GM21786 (cell line): ENCODE measurements around the gene CAD.
"Not testable (repeated sequence)": the region's sequence is repeated elsewhere in the genome, so short reads cannot be mapped to it uniquely, and the experiment has no call there.

ENCODE experiments used
- ATAC-seq: cut with Tn5 transposase; IDR thresholded peaks from one replicate; pipeline ENCODE4 v1.9.1; 2021; ENCODE audit not compliant: unreplicated experiment

Gene CAD

DNA sequence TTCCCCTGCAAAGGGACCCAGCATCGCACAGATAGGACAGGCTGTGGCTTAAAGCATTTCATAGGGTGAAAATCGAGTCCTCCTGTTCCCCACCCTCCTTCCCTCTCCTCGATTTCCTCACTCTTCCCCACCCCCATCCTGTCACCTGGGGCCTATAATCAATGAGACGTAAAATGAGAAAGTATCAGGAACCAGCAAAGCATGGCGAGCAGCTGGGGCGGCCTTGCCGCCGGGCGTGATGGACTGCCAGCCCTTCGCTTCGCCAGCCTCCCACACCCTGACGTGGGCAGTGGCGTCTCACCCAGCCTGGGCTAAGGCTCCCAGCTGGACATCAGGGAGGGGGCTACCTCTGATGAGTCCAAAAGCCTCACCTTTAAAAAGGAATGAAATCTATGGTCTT lies 34.6 kb downstream of the CAD start:
- no peak for ATAC-seq

DNA sequence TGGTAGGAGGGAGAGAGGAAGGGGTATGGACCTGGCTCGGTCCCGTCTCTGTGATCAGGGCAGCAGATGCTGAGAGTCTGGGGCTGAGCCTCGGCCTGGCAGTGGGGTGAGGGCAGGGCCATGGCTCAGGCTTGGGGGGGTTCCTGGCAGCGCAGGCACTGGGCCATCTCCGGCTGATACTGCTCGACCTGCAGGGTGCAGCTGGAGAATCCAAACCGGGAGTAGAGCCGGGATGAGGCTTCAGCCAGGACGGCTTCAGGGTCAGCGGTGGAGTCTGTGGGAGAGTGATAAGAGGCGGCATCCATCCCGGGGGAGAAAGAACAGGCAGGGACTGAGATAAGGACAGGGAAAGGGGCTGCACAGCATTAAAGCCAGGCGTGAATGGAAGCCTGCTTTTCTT lies 38.0 kb downstream of the CAD start:
- no peak for ATAC-seq

DNA sequence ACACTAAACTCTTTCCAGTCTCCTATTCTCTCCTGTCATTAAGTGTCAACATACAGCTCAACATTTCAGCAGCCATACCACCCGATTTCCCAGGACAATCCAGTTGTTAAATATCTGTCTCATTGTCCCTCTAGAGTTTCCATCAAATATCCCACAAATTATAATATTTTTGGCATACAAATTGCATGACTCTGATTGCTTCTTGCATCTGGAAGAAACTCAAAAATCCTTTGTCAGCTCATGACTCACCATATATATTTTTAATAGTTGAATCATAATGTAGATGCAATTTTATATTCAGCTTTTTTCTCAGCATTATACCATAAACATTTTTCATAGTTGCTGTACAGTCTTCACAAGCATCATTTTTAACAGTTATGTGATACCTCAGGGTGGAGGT lies 38.5 kb downstream of the CAD start:
- ATAC-seq: no peak

DNA sequence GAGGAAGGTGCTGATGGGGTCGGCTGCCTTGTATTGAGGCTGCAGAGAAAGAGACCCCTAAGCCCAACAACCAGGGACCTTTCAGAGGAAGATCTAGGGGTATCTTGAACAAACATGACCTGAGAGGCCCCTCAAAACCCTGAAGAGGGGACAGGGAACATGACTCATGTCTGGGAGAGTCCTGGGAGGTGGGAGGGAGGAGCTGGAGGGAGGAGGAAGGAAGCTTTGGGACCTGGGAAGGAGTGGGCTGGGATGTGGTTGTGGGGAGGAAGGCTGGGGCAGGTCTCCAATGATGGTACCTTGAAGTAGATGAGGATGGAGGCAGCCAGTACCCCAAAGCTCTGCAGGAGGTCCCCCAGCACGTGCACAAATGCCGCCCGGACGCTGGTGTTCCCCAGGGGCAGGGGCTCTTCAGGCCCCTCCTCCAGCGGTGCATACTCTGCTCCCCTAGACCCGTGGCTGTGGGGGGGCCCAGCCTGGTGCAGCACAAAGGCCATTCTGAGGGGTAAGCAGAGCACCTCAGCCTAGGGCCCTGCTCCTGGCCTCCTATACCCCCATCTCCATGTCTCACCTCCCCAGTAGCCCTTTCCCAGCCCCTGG lies 39.8 kb downstream of the CAD start:
- no peak for ATAC-seq

DNA sequence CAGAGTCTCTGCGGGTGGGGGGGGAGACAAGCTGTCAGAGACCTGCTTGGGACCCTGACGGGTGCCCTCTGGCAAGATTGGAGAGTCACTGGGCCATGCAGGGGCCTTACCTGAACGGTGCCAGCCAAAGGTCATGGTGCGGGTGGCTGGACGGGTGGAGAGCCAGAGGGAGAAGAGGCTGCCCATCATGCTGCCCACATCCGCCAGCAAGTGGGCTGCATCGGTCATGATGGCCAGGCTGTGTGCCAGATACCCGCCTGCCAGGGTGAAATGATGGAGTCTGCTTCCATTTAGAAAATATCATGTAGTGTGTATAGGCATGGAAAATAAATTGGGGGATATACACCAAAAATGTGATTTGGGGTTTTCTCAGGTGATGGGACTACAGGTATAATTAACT lies 40.9 kb downstream of the CAD start:
- ATAC-seq: no peak

DNA sequence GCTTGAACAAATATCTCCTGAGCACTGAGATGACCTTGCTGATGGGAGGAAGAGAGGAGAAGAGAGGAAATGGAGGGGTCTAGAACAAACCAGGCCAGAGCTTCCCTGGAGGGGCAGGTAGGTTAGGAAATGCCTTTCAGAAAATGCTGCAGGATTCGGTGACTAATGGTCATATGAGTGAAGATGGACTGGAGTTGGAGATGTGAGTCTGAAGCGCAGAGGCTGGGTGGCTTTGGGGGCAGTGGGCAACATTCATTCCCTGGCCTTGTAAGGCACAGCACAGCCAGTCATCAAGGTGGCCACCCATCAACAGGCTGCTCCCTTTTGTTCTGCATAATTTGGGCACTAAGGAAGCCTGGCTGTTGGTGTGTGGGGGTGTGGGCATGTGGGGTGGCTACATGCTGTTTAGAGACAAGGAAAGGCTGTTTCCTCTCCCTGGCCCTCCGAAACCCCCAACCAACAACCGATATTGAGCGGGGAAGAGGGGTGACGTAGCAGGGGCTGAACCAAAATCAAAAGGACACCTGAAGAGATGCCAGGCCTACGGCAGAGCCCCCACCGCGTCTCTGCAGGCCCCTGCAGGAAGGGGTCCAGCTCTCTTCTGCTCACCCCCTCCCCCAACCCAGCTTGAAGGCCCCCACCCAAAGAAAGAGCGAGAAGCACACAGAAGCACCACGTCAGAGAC lies 44.2 kb downstream of the CAD start:
- no peak for ATAC-seq

DNA sequence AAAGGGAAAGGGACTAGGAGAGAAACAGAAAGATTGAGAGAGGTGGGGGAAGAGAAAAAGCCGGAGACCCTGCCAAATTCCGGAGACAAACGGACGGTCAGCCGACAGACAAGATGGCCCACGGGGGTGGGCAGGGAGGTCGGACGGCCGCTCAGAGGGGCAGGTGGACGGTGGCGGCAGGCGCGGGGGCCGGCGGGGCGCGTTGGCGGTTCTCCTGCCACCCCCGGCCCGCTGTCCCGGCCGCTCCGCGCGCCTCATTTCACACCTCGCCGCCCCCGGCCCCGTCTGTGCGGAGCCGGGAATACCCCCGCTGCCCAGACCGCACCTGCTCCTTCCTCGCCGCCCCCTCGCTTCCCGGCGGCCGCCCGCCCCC lies 44.7 kb downstream of the CAD start:
- no peak for ATAC-seq

DNA sequence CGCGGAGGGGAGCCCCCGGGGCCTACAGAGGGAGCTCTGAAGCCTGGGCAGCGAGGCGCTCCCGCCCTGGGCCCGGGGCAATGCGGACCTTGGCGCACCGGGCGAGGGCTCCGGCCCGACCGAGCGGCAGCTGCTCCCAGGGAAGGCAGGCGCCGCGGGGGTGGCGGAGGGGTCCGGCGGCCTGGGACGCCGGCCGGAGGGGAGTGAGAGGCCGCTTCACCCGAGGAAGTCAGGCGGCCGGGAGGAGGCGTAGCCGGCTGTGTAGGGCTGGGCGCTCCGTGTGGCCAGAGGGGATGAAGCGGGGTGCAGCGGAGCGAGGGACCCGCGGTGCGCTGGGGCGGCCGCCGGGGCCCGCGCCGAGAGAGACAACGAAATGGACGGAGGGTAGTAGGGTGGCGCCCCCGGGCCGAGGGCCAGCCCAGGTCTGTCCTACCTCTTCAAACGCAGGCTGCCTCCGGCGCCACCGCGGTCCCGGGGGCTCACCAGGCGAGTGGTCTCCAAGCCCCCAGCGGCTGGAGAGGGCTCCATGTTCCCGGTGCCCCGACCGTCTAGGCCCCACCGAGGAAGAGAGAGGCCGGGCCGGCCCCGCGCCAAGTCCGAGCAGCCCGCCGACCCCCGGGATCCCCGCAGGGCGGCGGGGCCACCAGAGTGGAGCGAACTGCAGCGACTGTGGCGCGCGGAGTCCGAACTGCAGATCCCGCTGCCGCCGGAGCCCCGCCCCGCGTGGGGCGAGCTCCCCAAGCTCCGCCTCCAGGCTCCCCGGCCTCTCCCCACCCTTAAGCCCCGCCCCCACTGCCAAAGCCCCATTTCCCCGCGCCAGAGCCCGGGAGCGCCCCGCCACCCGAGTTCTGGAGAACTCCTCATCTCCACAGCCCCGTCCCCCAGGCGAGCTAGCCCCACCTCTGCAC lies 45.5 kb downstream of the CAD start, which contains the start of gene SLC30A3:
SLC30A3 (minus strand) TSS at position 669 of the 908 bp plus-strand sequence; CDS start at position 528, 141 bp downstream.
- ATAC-seq: no peak

DNA sequence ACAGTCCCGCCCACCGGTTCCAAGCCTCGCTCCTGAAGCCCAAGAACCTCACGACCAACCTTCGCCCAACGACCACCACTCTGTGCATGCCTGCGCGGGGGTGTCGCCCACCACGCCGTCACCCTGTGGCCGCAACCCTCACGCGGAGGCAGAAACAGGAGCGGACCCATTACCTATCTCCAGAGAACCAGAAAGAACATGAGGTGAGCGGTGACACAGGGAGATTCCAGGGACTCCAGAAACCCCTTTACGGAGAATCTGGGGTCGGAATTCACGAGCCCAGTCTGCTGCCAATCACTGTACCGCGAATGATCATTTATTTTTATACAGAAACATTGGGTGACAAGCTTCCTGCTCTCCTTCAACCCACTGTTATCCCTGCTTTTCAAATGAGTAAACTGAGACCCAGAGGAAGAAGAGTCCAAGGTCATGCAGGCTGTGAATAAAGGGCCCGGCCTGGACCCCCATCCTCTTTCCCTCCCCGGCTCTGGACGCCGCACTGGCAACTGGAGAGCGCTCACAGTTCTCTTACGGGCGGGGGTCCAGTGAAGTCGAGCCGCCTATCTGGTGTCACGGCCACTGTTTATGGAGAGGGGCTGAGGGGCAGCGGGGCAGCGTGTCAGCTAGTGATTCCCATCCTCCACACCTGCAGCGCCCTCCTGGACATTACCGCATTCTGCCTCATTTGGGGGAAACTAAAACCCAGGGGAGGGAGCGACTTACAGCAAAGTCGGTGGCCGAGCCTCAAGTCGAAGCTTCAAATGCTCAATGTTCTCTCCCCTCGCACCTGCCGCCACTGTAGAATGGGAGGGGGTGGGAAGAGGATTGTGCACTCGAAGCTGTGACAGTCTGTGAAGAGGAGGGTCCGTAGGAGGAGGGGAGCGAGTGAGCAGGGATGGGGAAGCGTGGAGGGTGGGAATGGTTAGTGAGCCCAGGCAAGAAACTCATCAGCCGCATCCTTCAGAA lies 46.4 kb downstream of the CAD start:
- no peak for ATAC-seq

DNA sequence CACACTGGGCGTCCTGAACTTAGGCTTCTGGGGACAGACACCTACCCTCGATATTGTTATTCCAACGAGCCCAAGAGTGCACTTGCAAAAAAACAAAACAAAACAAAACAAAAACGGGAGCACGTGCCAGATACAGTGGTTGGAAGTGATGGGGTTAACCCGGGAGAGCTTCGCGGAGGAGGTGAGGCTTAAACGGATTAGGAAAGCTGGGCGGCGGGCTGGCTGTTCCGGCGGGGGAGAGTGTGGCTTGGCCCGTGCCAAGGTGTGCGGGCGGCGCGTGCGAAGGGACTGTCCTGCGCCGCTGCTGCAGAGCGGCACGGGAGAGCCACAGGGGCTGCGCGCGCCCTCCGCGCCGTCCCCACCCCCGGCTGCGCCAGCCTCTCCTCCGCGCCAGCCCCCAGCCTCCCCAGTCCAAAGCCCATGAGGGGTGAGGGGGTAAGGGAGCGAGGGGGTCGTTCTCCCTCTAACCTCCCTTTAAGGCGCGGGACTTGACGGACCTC lies 47.1 kb downstream of the CAD start:
- no peak for ATAC-seq

DNA sequence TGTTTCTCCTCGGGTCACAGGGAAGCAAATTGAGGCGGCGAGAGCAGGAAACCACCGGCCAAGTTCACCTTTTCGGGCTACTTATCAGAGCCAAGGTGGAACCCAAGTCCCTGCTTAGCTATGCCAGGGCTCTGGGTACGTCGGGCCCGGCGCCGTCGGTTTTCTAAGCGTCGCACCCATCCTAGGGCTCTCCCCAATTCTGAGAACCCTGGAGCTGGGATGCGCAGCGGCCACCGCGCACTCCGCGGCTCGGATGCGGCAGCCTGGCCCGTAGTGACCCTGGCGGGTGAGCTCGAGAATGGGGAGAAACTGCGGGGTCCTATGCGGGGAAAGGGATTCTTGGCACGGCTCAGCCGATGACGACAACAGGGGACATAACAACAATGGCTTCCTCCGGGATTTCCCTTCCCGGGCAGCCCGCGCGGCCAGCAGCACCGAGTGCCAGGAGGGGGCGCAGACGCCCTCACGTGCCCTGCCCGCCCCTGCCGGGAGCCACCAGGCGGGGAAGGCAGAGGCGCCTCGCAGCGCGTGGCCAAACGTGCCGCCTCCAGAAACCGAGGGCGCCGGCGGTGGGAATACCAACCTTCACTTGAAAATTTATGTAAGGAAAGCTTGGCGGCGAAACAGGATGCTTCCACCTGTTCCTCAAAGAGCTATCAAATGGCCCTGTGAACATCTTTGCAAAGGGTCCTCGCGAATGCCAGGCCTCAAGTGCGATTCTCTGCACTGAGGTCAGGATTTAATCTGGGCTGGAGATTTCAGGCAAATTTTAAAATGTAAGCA lies 47.8 kb downstream of the CAD start:
- no peak for ATAC-seq

DNA sequence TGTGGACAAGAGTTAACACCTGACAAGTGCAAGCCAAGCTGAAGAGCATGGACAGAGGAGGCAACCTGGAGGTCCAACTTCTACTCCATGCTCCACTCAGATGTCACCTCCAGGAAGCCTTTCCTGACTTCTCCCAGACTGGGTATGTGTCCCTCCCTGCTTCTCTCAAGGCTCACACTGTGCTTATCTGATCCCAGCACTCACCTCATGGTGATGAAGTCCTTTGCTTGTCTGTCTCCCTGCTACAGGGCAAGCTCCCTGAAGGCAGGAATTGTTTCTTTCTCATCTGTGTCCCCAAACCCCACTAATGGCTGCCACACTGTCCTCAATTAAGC lies 48.3 kb downstream of the CAD start:
- ATAC-seq: no peak

DNA sequence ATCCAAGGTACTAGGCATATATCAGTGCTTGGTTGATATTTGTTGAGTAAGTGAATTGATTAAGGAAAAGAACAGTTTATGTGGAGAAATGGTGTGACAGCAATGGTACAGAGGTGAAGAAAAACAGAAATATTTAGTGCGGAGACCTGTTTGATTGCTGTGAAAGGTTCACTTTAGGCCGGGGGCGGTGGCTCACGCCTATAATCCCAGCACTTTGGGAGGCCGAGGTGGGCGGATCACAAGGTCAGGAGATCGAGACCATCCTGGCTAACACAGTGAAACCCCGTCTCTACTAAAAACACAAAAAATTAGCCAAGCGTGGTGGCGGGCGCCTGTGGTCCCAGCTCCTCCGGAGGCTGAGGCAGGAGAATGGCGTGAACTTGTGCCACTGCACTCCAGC lies 51.1 kb downstream of the CAD start:
- ATAC-seq: not testable (repeated sequence)

DNA sequence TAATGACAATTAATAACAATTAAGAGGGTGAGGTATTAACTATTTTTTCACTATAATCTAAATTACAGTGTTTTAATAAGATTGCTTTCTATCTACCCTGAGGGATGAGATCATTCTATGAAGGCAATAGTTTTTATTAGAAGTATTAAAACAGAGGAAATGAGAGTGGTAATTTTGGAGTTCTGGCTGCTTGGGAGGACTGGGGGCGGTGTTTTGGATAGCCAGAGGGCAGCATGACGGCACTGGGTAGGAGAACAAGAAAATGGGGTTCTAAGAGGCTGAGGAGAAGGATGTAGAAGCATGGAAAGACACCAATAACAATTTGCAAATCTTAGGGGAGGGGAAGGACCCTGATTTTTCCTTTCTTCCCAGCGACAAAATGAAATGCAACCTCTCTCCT lies 53.0 kb downstream of the CAD start:
- ATAC-seq: no peak

DNA sequence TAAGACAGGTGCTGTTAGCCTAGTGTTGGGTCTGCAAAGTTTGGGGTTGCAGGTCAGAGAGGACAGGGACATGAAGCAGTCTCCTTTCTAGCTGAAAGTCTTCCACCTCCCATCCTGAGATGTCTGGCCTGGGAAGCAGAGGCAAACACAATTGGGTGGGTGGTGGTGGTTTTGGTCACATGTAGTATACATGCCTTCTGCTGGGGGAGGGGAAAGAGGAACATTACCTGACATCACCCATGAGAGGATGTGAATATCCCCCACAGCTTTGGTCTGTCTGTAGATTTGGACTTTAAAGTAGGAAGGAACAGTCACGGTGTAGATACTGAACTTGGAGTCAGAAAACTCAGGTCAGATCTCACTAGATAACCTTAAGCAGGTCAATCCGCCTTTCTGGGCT lies 53.5 kb downstream of the CAD start:
- ATAC-seq: no peak

DNA sequence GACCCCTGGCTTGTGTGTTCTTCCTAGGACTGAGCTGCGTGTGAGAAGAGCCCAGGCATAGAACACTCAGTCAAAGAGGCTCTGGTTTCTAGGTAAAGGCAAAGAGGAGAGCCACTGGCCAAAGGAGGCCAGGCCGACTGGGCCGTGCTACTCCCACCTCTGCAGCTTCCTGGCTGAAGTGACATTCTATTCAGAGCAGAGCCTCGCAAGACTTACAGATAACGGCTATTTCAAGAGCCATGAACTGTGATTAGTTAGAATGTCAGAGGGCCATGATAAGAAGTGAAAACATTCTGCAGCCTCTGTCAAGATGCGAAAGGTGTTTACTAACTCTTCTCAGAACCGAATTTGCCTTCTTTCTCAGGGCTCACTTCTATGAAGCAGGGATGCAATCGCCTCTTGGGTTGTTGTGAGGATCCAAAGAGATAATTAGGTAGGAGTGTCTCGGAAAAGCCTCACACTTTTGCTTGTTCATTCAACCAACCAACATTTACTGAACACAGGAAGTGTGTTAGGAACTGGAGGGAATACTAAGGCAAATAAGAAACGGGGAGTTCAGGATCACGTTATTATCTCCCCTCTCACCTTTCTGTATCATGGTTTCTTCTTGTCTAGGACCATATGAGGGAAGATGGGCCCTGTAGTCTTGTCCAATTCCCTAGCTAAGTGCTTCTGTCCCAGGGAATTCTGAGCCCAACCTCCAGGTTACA lies 54.6 kb downstream of the CAD start:
- no peak for ATAC-seq

DNA sequence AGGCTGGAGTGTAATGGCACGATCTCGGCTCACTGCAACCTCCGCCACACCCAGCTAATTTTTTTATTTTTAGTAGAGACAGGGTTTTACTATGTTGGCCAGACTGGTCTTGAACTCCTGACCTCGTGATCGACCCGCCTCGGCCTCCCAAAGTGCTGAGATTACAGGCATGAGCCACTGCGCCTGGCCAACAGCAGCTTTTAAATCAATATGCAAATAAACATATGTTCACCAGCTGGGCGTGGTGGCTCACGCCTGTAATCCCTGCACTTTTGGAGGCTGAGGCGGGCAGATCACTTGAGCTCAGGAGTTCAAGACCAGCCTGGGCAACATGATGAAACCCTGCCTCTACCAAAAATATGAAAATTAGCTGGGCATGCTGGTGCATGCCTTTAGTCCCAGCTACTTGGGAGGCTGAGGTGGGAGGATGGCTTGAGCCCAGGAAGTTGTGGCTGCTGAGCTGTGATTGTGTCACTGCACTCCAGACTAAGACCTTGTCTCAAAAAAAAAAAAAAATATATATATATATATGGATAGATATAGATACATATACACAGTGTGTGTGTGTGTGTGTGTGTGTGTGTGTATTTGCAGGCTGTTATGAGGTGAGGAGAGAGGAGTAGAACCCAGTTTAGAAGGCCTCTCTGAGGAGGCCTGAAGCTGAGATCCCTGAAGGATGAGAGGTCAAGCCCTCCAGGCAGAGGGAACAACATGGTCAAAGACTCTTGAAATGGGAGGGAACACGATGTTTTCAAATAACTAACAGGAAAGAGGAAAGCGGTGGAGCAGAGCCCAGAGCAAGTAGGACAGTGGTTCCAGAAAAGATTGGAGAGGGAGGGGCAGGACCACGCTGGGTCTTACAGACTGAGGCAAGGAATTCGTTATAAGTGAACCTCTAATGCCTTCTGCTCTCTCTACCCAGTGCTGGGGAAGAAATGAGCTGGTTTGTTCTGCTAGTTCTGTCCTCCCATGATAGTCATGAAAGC lies 55.7 kb downstream of the CAD start:
- not testable (repeated sequence) for ATAC-seq
